Measurements from ENCODE around the gene TAF1D.

- no peak for TF ChIP-seq POLR2A (IDR thresholded peaks at IDR 0.05)
- TF ChIP-seq, protein P1, sequence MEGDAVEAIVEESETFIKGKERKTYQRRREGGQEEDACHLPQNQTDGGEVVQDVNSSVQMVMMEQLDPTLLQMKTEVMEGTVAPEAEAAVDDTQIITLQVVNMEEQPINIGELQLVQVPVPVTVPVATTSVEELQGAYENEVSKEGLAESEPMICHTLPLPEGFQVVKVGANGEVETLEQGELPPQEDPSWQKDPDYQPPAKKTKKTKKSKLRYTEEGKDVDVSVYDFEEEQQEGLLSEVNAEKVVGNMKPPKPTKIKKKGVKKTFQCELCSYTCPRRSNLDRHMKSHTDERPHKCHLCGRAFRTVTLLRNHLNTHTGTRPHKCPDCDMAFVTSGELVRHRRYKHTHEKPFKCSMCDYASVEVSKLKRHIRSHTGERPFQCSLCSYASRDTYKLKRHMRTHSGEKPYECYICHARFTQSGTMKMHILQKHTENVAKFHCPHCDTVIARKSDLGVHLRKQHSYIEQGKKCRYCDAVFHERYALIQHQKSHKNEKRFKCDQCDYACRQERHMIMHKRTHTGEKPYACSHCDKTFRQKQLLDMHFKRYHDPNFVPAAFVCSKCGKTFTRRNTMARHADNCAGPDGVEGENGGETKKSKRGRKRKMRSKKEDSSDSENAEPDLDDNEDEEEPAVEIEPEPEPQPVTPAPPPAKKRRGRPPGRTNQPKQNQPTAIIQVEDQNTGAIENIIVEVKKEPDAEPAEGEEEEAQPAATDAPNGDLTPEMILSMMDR (IDR thresholded peaks at IDR 0.05), result no peak
- TF ChIP-seq POLR2AphosphoS5 (IDR thresholded peaks at IDR 0.05), result no peak
Measured at GRCh38 chr11:93770160-93770559, 28.9 kb upstream of the TAF1D start.

Data from breast epithelium (tissue), 3 donors.